ENCODE results near the gene NAA25.

DNA sequence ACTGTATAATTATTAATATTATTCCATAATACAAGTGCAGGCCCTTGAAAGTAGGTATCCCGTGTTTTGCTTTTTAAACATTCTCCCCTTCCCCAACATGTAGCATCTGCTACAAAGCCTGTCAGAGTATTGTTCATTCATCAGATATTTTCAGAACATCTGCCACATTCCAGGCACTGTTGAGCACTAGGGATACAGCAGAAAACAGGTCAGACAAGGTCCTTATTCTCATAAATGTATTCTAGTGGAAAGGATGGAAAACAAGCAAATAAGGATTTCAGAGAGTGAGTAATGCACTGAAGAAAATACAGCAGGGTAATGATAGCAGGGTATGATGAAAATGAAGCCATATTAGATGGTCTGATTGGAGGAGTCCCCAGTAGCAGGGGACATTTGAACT is 91.5 kb downstream of the NAA25 start:
- TF ChIP-seq, protein P1, sequence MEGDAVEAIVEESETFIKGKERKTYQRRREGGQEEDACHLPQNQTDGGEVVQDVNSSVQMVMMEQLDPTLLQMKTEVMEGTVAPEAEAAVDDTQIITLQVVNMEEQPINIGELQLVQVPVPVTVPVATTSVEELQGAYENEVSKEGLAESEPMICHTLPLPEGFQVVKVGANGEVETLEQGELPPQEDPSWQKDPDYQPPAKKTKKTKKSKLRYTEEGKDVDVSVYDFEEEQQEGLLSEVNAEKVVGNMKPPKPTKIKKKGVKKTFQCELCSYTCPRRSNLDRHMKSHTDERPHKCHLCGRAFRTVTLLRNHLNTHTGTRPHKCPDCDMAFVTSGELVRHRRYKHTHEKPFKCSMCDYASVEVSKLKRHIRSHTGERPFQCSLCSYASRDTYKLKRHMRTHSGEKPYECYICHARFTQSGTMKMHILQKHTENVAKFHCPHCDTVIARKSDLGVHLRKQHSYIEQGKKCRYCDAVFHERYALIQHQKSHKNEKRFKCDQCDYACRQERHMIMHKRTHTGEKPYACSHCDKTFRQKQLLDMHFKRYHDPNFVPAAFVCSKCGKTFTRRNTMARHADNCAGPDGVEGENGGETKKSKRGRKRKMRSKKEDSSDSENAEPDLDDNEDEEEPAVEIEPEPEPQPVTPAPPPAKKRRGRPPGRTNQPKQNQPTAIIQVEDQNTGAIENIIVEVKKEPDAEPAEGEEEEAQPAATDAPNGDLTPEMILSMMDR (IDR thresholded peaks at IDR 0.05; ENCODE audit: poor library complexity, severe bottlenecking), result no peak
- no peak for TF ChIP-seq EZH2 (IDR thresholded peaks at IDR 0.05; ENCODE audit: borderline replicate concordance, insufficient read depth, low read length, poor library complexity, severe bottlenecking)
- TF ChIP-seq EP300 (conservative IDR thresholded peaks at IDR 0.05; ENCODE audit: poor library complexity, severe bottlenecking), result no peak
- TF ChIP-seq, protein P2, sequence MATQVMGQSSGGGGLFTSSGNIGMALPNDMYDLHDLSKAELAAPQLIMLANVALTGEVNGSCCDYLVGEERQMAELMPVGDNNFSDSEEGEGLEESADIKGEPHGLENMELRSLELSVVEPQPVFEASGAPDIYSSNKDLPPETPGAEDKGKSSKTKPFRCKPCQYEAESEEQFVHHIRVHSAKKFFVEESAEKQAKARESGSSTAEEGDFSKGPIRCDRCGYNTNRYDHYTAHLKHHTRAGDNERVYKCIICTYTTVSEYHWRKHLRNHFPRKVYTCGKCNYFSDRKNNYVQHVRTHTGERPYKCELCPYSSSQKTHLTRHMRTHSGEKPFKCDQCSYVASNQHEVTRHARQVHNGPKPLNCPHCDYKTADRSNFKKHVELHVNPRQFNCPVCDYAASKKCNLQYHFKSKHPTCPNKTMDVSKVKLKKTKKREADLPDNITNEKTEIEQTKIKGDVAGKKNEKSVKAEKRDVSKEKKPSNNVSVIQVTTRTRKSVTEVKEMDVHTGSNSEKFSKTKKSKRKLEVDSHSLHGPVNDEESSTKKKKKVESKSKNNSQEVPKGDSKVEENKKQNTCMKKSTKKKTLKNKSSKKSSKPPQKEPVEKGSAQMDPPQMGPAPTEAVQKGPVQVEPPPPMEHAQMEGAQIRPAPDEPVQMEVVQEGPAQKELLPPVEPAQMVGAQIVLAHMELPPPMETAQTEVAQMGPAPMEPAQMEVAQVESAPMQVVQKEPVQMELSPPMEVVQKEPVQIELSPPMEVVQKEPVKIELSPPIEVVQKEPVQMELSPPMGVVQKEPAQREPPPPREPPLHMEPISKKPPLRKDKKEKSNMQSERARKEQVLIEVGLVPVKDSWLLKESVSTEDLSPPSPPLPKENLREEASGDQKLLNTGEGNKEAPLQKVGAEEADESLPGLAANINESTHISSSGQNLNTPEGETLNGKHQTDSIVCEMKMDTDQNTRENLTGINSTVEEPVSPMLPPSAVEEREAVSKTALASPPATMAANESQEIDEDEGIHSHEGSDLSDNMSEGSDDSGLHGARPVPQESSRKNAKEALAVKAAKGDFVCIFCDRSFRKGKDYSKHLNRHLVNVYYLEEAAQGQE (IDR thresholded peaks at IDR 0.05; ENCODE audit: borderline replicate concordance), result no peak
- TF ChIP-seq POLR2AphosphoS5 (IDR thresholded peaks at IDR 0.05), result no peak
- TF ChIP-seq TAF1 (IDR thresholded peaks at IDR 0.05; ENCODE audit: low read depth), result no peak
- TF ChIP-seq RAD21 (conservative IDR thresholded peaks at IDR 0.05), result no peak
- no peak for TF ChIP-seq SMC3 (conservative IDR thresholded peaks at IDR 0.05; ENCODE audit: poor library complexity)
- no peak for TF ChIP-seq MXI1 (conservative IDR thresholded peaks at IDR 0.05; ENCODE audit: poor library complexity, severe bottlenecking)
